Stimulated activated naive CD8-positive, alpha-beta T cell treated with anti-CD3 and anti-CD28 coated beads, Interleukin-15, amount 100 ng/mL, for 72 hours (primary cell): Measurements from ENCODE around the gene ATXN7L1.

ENCODE experiments used
- ATAC-seq: fragments of 150-1000 bp; cut with Tn5 transposase; 2 replicates; pipeline ENCODE4 v1.10.0; 2021; ENCODE audit warnings: mild to moderate bottlenecking, moderate library complexity
- DNase-seq, 2 donors: peaks; one replicate each; pipeline ENCODE4 v3.0.0; 2021 to 2022
- H3K27ac Mint-ChIP-seq, 2 donors: one replicate each; pipeline ENCODE4 v1.8.0; 2022; ENCODE audit warnings: mild to moderate bottlenecking in 2 of 2, mixed read lengths in 2 of 2, moderate library complexity in 2 of 2
- H3K27me3 Mint-ChIP-seq: one replicate; pipeline ENCODE4 v1.8.0; 2022; ENCODE audit warnings: mixed read lengths
- H3K4me1 Mint-ChIP-seq: one replicate; pipeline ENCODE4 v1.8.0; 2022; ENCODE audit warnings: mild to moderate bottlenecking, mixed read lengths
- H3K4me3 Mint-ChIP-seq, 2 donors: one replicate each; pipeline ENCODE4 v1.8.0; 2022; ENCODE audit warnings: mild to moderate bottlenecking in 2 of 2, mixed read lengths in 2 of 2, moderate library complexity in 1 of 2
- H3K9me3 Mint-ChIP-seq, 2 donors: one replicate each; pipeline ENCODE4 v1.8.0; 2022; ENCODE audit warnings: mixed read lengths in 2 of 2

The ATXN7L1 gene

DNA sequence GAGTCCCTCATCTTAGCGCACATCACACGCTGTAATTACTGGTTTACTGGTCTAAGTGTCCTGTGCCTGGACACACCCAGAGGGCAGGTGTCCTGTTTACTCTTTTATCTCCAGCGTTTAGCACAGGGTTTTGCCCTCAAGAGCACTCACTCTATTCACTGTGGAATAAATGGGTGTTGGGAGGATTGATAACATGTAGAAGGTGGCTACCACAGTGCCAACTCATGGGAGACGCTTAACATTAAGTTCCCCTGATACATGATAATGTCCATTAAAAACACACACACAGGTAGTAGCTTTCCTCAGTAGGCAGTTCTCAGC, 199.0 kb downstream of the ATXN7L1 start:
- peak overlapping the region in 1 of 2 donors; percentile 95 for H3K27ac Mint-ChIP-seq
- no peaks in the 10 kb centered on the region for H3K27me3 Mint-ChIP-seq
- ATAC-seq (no peak), DNase-seq (no peak)
- no peaks in the 10 kb centered on the region for H3K9me3 Mint-ChIP-seq
- H3K4me3 Mint-ChIP-seq: peak overlapping the region; percentile 80 to 82
- H3K4me1 Mint-ChIP-seq: peaks cover 72% of the 10 kb centered on the region

DNA sequence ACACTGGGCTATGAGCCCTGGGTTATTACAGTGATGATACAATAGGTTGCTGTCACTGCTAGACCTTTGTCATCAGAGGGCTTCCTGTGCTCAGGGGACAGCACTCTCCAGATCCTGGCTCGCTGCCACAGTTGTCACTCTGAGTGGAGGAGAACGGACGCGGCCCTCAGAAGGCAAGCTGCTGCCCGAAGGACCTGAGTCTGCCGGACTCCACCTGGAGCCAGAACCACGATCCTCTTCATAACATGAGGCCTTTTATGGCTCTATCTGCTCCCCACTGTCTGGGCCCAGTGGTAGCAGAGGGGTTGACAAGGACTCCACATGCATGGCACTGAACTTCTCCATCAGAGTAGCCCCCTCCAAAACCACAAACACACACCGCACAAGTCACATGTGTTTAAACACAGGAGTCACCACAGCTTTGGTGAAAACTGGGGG, 200.4 kb downstream of the ATXN7L1 start:
- peak; percentile 41 to 71 for DNase-seq
- peaks cover 73% of the 10 kb centered on the region for H3K4me1 Mint-ChIP-seq
- peak overlapping the region in 1 of 2 donors; percentile 75 for H3K27ac Mint-ChIP-seq
- ATAC-seq: peak; percentile 86
- H3K9me3 Mint-ChIP-seq: no peaks in the 10 kb centered on the region
- no peaks in the 10 kb centered on the region for H3K27me3 Mint-ChIP-seq
- peak overlapping the region; percentile 22 to 46 for H3K4me3 Mint-ChIP-seq

DNA sequence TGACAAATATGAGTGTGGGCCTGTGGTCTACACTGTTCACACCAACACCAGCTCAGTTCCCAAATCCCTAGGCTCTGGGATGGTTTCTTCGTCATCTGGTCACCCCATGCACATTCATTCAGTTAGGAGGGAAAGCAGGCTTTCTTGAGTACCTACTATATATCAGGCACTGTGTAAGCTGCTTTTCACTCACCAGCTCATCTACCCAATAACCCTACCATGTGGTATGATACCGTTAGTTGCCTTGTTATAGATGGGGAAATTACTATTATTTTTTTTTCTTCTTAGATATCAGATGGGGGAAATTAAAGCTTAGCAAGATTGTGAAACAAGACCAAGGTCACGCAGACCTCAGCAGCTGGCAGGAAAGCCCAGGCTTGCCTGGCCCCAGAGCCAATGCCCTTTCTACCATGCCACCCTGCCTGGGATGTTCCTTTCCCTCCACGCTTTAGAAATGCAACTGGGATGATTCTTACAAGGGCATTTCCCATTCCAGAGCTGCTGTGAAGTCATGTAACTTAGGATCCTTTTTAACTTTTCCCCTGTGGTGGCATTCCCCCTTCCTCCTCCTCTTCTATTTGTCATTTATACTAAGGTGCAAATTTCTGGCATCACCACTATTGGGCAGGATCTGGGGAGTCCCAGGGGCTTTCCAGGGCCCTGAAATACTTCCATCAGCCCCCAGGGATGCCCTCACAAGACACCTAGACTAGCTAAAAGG, 202.0 kb downstream of the ATXN7L1 start:
- H3K4me1 Mint-ChIP-seq: peaks cover 70% of the 10 kb centered on the region
- ATAC-seq: peak; percentile 37
- H3K4me3 Mint-ChIP-seq: peak overlapping the region; percentile 27 to 46

DNA sequence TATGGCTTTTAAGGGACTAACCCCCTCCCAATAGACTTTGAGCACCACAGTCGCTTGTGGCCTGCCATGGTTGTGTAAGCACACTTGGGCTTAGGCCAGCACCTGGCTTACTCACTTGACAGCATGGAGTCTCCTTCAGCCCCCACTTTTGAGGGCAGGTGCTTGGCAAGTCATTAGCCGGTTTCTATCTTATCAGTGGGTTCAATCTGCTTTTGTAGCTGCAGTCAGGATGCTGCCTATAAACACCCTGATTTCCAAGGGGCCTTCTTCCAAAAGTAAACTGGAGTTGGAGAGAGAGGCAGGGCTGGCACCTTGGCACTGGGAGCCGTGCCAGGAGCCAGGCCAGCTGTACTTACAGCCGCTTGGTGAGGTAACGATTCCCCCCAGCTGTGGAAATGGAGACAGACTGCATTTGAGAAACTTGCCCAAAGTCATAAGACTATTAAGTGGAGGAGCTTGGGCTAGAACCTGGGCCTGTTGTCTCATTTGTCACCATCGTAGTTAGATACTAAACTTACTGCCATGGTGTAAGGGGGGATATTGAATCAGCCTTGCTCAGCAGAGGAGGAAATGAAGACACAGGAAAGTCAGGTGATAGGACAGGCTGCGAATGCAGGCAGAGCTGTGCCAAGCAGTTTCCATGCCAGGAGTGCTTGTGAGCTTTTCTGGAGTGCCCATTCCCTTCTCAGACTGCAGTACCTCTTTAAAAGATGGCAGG, 202.9 kb downstream of the ATXN7L1 start:
- Mint-ChIP-seq H3K27me3 (no peaks in the 10 kb centered on the region), H3K4me1 (peaks cover 62% of the 10 kb centered on the region), H3K27ac (peak overlapping the region in 1 of 2 donors; percentile 65), H3K9me3 (no peaks in the 10 kb centered on the region), H3K4me3 (no peak overlapping the region)
- no peak for ATAC-seq
- no peak for DNase-seq

More for the DNA sequence above, 202.0 kb downstream of the ATXN7L1 start:
- Mint-ChIP-seq H3K27ac (no peak overlapping the region), H3K27me3 (no peaks in the 10 kb centered on the region), H3K9me3 (no peaks in the 10 kb centered on the region)
- peak in 1 of 2 donors; percentile 39 for DNase-seq

DNA sequence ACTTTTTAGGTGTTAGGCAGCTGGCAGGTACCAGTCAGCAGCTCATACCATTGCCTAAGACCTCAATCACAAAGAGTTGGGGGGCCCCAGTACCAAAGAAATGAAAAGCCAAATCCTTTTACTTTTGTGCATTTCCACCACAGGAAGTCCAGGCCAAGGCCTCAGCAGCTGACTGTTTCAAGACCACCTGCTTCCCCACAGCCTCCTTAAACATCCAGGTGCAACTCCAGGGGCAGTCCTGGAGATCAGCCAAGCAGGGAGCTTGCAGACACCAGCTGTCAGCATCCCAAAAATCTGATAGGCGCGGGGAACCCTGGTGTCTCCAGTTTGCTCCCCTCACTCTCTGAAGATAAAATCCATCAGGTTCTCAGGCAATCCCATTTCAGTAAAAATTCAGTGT, 203.6 kb downstream of the ATXN7L1 start:
- Mint-ChIP-seq H3K4me3 (no peak overlapping the region), H3K27ac (no peak overlapping the region), H3K9me3 (no peaks in the 10 kb centered on the region), H3K27me3 (no peaks in the 10 kb centered on the region), H3K4me1 (peaks cover 55% of the 10 kb centered on the region)
- ATAC-seq (no peak), DNase-seq (no peak)

DNA sequence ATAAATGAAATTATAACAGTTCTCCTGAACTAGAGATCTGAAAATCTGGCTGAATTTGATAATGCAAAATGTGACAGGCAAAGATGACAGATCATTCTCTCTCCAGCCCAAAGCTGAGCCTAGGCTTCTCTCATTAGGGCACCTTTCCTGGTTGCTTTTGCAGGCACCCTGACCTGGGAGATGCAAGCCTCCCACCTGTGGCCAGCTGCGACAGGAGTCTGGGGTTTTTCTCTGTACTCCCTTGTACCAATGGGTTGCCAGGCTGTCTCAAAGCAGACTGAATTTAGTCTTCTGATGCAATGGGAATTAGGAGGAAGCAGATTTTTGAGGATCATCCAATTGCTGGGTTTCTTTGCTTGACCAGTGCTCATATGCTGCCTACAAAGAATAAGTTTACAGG, 210.1 kb downstream of the ATXN7L1 start:
- Mint-ChIP-seq H3K27ac (no peak overlapping the region), H3K9me3 (no peaks in the 10 kb centered on the region), H3K27me3 (no peaks in the 10 kb centered on the region), H3K4me1 (no peaks in the 10 kb centered on the region), H3K4me3 (no peak overlapping the region)
- ATAC-seq (no peak), DNase-seq (no peak)

DNA sequence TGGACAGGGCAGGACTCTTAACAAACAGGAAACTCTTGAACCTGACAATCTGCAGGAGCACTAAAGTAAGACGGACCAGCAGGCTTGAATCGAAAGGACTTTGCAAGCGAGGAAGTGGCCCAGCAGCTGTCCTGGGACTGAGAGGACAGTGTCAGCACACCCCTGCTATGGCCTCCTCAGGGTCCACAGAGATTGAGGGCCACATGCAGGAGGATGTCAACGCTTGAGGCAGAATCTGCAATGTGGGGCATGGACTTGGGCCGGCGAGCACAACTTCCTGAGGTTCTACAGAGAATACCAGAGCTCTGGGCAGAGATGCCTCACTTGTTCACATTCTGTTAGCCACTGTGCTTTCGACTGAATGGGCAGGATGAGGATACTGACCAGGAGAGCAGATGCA, 210.7 kb downstream of the ATXN7L1 start:
- H3K4me3 Mint-ChIP-seq: no peak overlapping the region
- peak overlapping the region in 1 of 2 donors; percentile 14 for H3K27ac Mint-ChIP-seq
- no peak for ATAC-seq
- H3K4me1 Mint-ChIP-seq: no peaks in the 10 kb centered on the region
- DNase-seq: no peak
- H3K27me3 Mint-ChIP-seq: no peaks in the 10 kb centered on the region
- no peaks in the 10 kb centered on the region for H3K9me3 Mint-ChIP-seq

DNA sequence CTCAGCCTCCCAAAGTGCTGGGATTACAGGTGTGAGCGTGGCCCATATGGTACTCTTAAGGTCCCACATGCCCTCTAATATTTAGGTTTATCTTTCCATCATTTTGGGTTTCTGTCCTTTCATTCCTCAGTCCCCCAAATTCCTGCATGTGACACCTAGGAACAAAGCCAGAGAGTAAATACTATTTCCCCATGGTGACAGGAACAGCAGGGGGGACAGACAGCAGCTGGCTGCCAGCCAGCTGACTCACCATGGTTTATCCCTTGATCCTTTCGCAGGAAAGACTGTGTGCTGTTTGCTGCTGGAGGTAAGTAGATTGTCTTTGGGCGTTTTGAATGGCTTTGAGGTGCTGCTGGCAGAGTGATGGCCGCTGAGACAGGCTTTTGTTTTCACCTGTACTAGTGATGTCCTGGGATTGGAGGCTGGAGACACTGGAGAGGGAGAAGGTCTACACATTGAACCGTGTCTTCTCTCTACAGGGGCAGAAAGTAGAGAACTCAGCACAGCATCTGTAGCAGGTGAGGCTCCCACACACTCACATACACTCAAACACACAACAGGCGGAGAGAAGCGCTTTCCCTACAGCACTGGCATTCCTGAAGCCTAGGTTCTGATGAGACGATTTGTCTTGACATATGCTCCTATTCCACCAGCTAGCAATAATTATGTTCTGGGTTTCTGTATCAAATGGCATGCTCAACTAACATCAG, 211.4 kb downstream of the ATXN7L1 start:
- no peaks in the 10 kb centered on the region for H3K9me3 Mint-ChIP-seq
- no peak for DNase-seq
- H3K27me3 Mint-ChIP-seq: no peaks in the 10 kb centered on the region
- no peak overlapping the region for H3K4me3 Mint-ChIP-seq
- no peaks in the 10 kb centered on the region for H3K4me1 Mint-ChIP-seq
- ATAC-seq: no peak
- no peak overlapping the region for H3K27ac Mint-ChIP-seq

DNA sequence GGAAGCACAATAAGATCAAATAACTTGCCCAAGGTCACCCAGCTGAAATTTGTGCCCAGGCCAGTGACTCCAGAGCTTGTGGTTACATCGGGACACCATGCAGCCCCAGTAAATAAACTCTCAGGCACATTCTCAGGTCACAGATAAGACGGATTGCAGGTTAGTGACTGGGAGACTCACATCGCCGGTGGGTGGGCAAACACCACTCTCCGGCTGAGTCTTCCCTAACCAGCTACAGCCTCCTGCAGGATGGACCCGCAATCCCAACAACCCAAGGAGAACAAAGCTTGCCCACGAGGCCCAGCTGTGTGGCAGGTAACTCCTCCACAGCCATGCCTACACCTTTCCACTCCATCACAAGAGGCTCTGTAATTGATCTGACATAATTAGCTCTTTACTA, 213.4 kb downstream of the ATXN7L1 start:
- ATAC-seq: no peak
- H3K9me3 Mint-ChIP-seq: no peaks in the 10 kb centered on the region
- no peak overlapping the region for H3K4me3 Mint-ChIP-seq
- no peak overlapping the region for H3K27ac Mint-ChIP-seq
- H3K4me1 Mint-ChIP-seq: no peaks in the 10 kb centered on the region
- DNase-seq: no peak
- H3K27me3 Mint-ChIP-seq: no peaks in the 10 kb centered on the region

DNA sequence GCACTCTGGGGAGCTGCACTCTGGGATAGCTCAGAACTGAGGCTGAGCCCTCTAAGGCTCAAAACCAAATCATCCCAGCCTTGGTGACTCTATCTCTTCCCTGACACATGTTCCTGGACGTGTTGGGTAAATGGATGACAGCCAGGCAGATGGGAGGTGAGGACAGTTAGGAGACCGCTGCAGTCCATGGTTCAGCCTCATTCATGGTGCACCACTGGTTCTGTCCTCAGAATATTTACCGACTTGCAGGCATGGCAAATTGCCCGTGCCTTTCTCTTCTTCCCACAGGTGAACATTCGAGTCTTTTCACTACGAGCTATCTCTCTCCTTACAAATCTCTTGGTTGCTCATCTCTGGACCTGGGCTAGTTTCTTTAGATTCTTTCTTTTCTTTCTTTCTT, 214.8 kb downstream of the ATXN7L1 start:
- no peak overlapping the region for H3K27ac Mint-ChIP-seq
- peaks cover 6% of the 10 kb centered on the region for H3K4me1 Mint-ChIP-seq
- H3K4me3 Mint-ChIP-seq: no peak overlapping the region
- DNase-seq (no peak), ATAC-seq (no peak)
- H3K27me3 Mint-ChIP-seq: no peaks in the 10 kb centered on the region
- no peaks in the 10 kb centered on the region for H3K9me3 Mint-ChIP-seq

DNA sequence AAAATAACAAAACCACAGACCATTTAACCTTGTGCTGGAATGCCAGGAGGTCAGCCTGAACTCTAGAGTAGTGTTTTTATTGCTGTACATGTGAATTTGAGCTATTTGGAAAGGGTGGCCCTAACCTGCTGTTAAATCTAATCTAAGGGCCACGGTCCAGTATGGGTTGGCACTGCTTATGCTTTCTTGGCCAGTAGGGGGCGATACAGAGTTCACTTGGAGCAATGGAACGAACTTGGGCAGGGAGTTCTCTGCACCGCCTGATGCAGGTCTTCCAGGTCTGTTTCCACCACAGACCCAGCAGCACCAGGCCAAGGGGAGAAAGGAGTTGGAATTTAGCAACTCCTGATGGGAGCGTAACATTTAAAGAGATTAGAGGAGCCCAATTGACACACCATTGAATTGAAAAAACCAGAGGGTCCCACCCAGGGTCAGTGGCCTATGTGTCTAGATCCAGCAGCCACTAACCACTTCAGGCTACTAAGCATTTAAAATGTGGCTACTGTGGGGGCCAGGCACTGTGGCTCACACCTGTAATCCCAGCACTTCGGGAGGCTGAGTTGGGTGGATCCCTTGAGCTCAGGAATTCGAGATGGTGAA, 219.4 kb downstream of the ATXN7L1 start:
- H3K9me3 Mint-ChIP-seq: no peaks in the 10 kb centered on the region
- no peak overlapping the region for H3K4me3 Mint-ChIP-seq
- DNase-seq: peak; percentile 56 to 64
- peak; percentile 63 for ATAC-seq
- H3K27ac Mint-ChIP-seq: no peak overlapping the region
- no peaks in the 10 kb centered on the region for H3K27me3 Mint-ChIP-seq
- H3K4me1 Mint-ChIP-seq: peaks cover 6% of the 10 kb centered on the region

DNA sequence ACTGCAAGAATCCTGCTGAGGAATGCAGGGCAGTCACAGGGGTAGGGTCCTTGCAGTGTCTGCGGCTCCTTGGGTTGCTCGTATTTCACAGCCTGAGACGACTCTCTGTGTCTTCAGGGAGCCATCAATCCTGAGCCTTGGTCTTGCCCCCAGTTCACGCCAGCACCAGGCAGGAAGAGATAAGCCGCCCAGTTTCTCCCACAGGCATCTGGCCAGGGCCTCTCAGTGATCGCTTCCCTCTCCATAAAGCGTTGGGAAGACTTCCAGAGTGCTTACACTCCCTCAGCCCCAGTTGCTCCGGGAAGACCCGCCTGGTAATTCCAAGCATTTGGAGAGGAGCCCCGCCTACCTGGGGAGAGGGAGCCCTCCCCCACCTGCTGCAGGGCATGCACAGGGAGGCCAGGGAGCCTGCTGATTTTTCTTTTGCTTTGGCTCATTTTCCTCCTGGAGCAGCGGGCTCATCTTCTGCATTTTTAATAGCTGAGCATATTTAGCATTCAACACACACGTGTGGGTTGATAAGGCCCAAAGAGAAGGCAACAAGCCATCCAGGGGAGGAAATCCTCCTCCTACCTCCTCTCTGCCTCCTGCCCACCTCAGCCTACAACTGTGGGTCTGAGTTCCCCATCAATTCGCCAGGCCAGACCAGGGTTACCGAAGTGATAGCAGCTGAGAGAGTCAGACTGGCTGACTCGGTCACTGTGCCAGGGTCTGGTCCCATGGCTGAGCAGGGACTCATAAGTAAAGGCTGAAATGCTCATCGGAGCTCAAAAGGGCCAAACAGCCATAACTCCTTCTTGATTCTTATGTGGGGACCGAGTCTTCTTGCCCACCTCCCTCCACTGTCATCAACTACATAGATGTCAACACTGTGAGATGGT, 220.7 kb downstream of the ATXN7L1 start:
- ATAC-seq (no peak), DNase-seq (no peak)
- Mint-ChIP-seq H3K27ac (peak overlapping the region in 1 of 2 donors; percentile 13), H3K9me3 (no peaks in the 10 kb centered on the region), H3K4me1 (peaks cover 7% of the 10 kb centered on the region), H3K4me3 (no peak overlapping the region), H3K27me3 (no peaks in the 10 kb centered on the region)

DNA sequence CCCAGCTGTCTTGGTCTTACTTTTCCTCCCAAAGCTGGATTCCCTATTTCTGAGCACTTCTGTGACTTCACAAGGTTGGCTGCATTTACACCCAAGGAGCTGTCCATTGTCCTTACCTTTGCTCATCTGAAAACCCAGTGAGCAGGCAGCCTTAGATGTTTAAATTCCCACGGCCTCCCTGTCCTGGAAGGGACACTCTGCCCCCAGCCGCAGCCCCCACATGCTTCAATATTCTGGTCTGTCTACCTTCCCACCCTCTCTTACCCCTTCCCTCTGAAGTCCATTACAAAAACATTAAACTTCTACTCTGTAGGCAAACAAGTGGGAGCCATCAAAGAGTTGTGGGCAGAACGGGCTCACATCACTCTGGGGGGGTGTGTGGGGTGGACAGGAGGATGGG, 221.3 kb downstream of the ATXN7L1 start:
- peaks cover 12% of the 10 kb centered on the region for H3K4me1 Mint-ChIP-seq
- H3K4me3 Mint-ChIP-seq: no peak overlapping the region
- ATAC-seq (no peak), DNase-seq (no peak)
- no peaks in the 10 kb centered on the region for H3K9me3 Mint-ChIP-seq
- no peak overlapping the region for H3K27ac Mint-ChIP-seq
- H3K27me3 Mint-ChIP-seq: no peaks in the 10 kb centered on the region

DNA sequence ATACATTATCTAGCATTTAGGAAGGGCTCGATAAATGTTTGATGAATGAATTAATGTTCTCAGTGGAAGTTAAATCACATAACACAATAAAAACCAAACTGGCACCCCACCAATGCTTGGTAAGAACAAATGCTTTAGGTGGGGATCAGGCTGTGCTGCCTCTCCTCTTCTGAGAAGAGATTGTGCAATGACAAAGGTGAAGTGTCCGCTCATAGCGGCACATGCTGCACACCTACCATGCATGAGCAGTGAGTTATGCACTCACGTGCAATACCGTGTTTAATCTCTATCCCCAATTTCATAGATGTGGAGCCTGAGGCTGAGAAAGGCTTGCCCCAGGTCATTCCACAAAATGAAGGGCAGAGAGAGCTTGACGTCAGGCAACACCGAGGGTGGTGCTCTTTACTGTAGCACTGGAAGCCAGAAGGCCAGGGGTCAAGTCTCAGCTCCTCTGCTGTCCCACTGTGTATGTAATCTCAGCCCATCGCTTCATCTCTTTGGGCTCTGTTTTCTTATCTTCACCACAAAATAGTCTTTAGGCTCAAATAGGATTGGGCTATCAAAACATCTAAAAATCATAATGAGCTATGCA, 222.2 kb downstream of the ATXN7L1 start:
- Mint-ChIP-seq H3K27ac (no peak overlapping the region), H3K9me3 (no peaks in the 10 kb centered on the region), H3K4me3 (no peak overlapping the region), H3K4me1 (peaks cover 16% of the 10 kb centered on the region), H3K27me3 (no peaks in the 10 kb centered on the region)
- ATAC-seq (no peak), DNase-seq (no peak)
